Esophagus muscularis mucosa (tissue), 4 donors: ENCODE data around the gene DOK5. TPM values are rescaled to one million over a fixed set of nuclear protein-coding genes. Genes with fewer than 3 reads are reported as not detected.

Experiments used
- DNase-seq: peaks from one replicate; pipeline ENCODE4 v3.0.0-alpha.2; 2017; ENCODE audit errors: extremely low spot score
- H3K27ac ChIP-seq, 4 donors: fragments of 200-600 bp; sonication (generic); replicated peaks in 1 of 4; 1 replicate in 3 of 4; 2 replicates in 1 of 4; pipeline ENCODE4 v1.5.1; 2016 to 2019; ENCODE audit warnings: mild to moderate bottlenecking in 1 of 4
- H3K27me3 ChIP-seq, 4 donors: fragments of 200-600 bp; sonication (generic); one replicate each; pipeline versions ENCODE4 v1.5.1 to v1.6.0; 2016 to 2019
- H3K36me3 ChIP-seq, 4 donors: fragments of 200-600 bp; sonication (generic); one replicate each; pipeline ENCODE4 v1.5.1; 2016 to 2019
- H3K4me1 ChIP-seq, 4 donors: fragments of 200-600 bp; sonication (generic); one replicate each; pipeline ENCODE4 v1.5.1; 2016 to 2019
- H3K4me3 ChIP-seq, 4 donors: fragments of 200-600 bp; sonication (generic); 1 replicate in 2 of 4; 2 replicates in 2 of 4; pipeline ENCODE4 v1.5.1; 2016 to 2019; ENCODE audit warnings: mild to moderate bottlenecking in 4 of 4, moderate library complexity in 1 of 4
- H3K9me3 ChIP-seq, 4 donors: fragments of 200-600 bp; sonication (generic); 1 replicate in 3 of 4; 2 replicates in 1 of 4; pipeline ENCODE4 v1.5.1; 2016 to 2019
- EP300 ChIP-seq: sonication (generic); formaldehyde crosslinking; IDR thresholded peaks from one replicate; pipeline ENCODE4 v1.6.1; 2017; ENCODE audit warnings: antibody characterized with exemption
- POLR2A ChIP-seq: fragments of 450-650 bp; IDR thresholded peaks from one replicate; pipeline ENCODE4 v1.6.1; 2017; ENCODE audit warnings: antibody characterized with exemption, moderate library complexity, mild to moderate bottlenecking, low read depth
- POLR2AphosphoS5 ChIP-seq, 2 donors: sonication (generic); formaldehyde crosslinking; IDR thresholded peaks; one replicate each; pipeline ENCODE4 v1.6.1; 2017; ENCODE audit warnings: antibody characterized with exemption in 2 of 2
- whole genome bisulfite sequencing: methylation state at CpG from one replicate; pipeline ENCODE4 v1.1.5; 2018; 5-methylcytosine and 5-hydroxymethylcytosine counted together
- intact Hi-C: fragments of 100-400 bp; cut with DNase I; formaldehyde crosslinking; loops from one replicate; pipeline ENCODE4 v1.15.1; 2023
- total RNA-seq, 4 donors: library from RNA; depleted of rRNA; stranded (reverse); fragments of >200 nt; gene quantifications; one replicate each; pipeline versions ENCODE4 v1.1.0 to v1.2.1, GENCODE V29; 2016
- TF ChIP-seq, protein P1 (sequence below), 3 experiments: fragments of 200-600 bp in 2 of 3; fragments of 450-650 bp in 1 of 3; sonication (generic) in 2 of 3; IDR thresholded peaks; one replicate each; pipeline ENCODE4 v1.5.1; 2017 to 2019; ENCODE audit warnings: antibody characterized with exemption in 3 of 3, mild to moderate bottlenecking in 2 of 3, moderate library complexity in 1 of 3

The DOK5 gene
- total RNA-seq, 4 donors from 2014 or later: 0.32 to 1.5 (median 0.79) TPM

DNA sequence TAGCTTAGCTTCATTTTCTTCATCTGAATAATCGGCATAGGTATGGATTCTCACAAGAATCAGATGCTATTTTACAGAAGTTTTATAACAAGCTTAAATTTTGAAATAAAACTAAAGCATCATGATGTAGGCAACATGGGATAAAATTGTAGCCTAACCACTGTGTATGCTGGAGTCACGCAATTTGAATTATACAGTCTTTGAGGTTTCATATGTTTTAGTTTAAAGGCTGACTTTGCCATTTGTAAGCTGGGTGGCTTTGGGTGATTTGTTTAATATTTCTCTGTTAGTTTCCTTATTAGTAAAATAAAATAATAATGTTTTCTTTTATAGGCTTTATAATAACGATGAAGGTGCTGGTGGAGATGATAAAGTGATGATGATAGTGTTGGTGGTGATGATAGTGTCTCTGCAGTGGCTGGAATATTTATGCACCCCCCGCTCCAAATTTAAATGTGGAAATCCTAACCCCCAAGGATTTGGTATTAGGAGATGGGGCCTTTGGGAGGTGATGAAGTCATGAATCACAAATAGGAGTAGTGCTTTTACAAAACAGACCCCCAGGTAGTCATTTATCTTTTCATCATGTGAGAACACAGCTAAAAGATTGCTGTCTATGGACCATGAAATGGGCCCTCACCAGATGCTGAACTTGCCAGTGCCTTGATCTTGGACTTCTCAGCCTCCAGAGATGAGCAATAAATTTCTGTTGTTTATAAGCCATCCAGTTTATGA, 42.0 kb downstream of the DOK5 start:
- no peak overlapping the region for H3K4me3 ChIP-seq
- no peaks in the 10 kb centered on the region for H3K9me3 ChIP-seq
- TF ChIP-seq POLR2A: no peak
- TF ChIP-seq POLR2AphosphoS5 (IDR thresholded peaks at IDR 0.05): no peak
- TF ChIP-seq, protein P1, sequence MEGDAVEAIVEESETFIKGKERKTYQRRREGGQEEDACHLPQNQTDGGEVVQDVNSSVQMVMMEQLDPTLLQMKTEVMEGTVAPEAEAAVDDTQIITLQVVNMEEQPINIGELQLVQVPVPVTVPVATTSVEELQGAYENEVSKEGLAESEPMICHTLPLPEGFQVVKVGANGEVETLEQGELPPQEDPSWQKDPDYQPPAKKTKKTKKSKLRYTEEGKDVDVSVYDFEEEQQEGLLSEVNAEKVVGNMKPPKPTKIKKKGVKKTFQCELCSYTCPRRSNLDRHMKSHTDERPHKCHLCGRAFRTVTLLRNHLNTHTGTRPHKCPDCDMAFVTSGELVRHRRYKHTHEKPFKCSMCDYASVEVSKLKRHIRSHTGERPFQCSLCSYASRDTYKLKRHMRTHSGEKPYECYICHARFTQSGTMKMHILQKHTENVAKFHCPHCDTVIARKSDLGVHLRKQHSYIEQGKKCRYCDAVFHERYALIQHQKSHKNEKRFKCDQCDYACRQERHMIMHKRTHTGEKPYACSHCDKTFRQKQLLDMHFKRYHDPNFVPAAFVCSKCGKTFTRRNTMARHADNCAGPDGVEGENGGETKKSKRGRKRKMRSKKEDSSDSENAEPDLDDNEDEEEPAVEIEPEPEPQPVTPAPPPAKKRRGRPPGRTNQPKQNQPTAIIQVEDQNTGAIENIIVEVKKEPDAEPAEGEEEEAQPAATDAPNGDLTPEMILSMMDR (IDR thresholded peaks at IDR 0.05): no peak
- no peak for TF ChIP-seq EP300
- no peak for DNase-seq
- intact Hi-C loops: no loop called here
- no peaks in the 10 kb centered on the region for H3K36me3 ChIP-seq
- 90% methylated on average over 4 of the region's 4 CpGs for WGBS
- H3K27me3 ChIP-seq: no peaks in the 10 kb centered on the region
- no peaks in the 10 kb centered on the region for H3K4me1 ChIP-seq
- H3K27ac ChIP-seq: no peak overlapping the region

DNA sequence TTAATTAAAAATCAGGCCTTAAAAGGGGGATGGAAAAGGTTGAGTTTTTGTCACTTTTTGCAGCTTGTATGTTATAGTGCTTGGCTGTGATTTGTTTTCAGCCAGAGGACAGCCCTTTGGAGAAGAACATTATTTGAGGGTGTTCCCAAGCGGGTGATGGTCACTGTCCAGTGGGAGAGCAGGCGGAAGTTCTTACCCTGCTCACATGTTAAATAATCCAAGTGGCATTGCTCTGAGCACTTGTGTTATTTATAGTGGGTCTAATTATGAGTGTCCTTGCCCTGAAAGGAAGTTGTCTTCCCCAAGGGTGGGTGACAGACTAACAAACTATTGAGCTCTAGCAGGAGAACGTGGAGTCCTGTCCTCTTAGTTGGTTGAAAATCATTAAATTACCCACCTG, 49.5 kb downstream of the DOK5 start:
- TF ChIP-seq EP300 (no peak), POLR2AphosphoS5 (IDR thresholded peaks at IDR 0.05) (no peak), POLR2A (no peak)
- TF ChIP-seq, protein P1 (IDR thresholded peaks at IDR 0.05): no peak
- H3K4me3 ChIP-seq: no peak overlapping the region
- no peaks in the 10 kb centered on the region for H3K27me3 ChIP-seq
- no peak for DNase-seq
- peaks cover 0 to 9% (median 0%) of the 10 kb centered on the region in 4 donors for H3K4me1 ChIP-seq
- H3K27ac ChIP-seq: no peak overlapping the region
- intact Hi-C loops: no loop called here
- WGBS: 79% methylated on average over 3 of the region's 3 CpGs
- no peaks in the 10 kb centered on the region for H3K36me3 ChIP-seq
- no peaks in the 10 kb centered on the region for H3K9me3 ChIP-seq

DNA sequence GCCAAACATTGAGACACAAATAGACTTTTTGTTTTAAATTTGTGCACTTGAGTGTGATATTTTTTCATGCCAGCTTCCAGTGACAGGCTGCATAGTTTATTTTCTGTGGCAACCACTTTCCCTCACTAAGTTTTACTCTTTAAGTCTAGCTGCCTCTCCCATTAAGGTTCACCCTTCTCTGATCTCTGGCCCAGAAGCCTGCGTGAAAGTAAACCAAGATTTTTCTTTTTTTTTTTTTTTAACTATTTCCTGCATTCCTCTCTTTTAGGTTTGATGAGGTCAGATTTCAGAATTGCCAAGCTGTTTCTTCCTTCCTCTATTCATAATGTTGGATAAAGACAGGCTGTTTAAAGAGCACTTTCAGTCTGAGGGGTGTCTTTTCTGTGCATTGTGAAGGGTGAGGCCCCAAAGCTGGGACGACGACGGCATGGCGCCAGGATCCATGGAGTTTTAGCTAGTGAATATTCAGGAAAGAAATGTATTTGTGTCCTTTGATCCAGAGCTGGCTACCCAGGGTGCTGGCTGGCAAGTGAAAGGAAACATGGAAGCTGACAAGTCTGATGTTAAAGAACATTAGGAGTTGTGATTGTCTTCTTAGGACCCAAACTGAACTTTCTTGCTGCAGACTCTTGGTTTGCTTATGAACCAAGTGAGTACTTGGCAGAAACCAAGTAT, 50.7 kb downstream of the DOK5 start:
- H3K36me3 ChIP-seq: no peaks in the 10 kb centered on the region
- TF ChIP-seq, protein P1 (IDR thresholded peaks at IDR 0.05): no peak
- TF ChIP-seq EP300 (no peak), POLR2AphosphoS5 (IDR thresholded peaks at IDR 0.05) (no peak), POLR2A (no peak)
- 42% methylated on average over 5 of the region's 5 CpGs for WGBS
- no peak overlapping the region for H3K4me3 ChIP-seq
- H3K27ac ChIP-seq: no peak overlapping the region
- intact Hi-C loops: no loop called here
- H3K27me3 ChIP-seq: no peaks in the 10 kb centered on the region
- H3K4me1 ChIP-seq: peaks cover 0 to 9% (median 0%) of the 10 kb centered on the region in 4 donors
- no peak for DNase-seq
- H3K9me3 ChIP-seq: peaks cover 0 to 12% (median 2%) of the 10 kb centered on the region in 4 donors

DNA sequence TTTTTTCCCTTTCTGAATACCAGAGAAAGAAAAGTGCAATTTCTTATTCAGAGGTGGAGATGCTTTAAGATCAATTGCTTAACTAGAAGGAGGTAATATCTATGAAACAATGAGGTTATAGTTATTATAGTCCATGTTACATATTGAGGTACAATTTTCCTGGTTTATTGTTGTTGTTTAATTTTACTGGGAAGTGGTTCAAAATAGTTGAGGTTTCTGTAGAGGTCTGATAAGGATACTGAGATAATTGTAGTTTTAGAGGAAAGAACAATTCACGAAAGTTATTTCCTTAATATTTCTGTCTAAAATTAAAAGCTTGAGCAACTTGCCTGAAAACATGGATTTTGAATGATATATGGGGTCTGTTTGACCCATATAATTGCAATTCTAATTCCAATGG, 51.4 kb downstream of the DOK5 start:
- intact Hi-C loops: no loop called here
- TF ChIP-seq EP300 (no peak), POLR2AphosphoS5 (IDR thresholded peaks at IDR 0.05) (no peak), POLR2A (no peak)
- TF ChIP-seq, protein P1 (IDR thresholded peaks at IDR 0.05): no peak
- H3K27me3 ChIP-seq: no peaks in the 10 kb centered on the region
- no peak for DNase-seq
- peaks cover 0 to 13% (median 2%) of the 10 kb centered on the region in 4 donors for H3K9me3 ChIP-seq
- H3K27ac ChIP-seq: no peak overlapping the region
- no peak overlapping the region for H3K4me3 ChIP-seq
- H3K36me3 ChIP-seq: no peaks in the 10 kb centered on the region
- peaks cover 0 to 9% (median 0%) of the 10 kb centered on the region in 4 donors for H3K4me1 ChIP-seq
- WGBS: 75% methylated on average over 1 of the region's 1 CpG
